ENCODE data around the gene RAB41. TPM values are rescaled to one million over a fixed set of nuclear protein-coding genes. Genes with fewer than 3 reads are reported as not detected.
A peak's percentile ranks its signal among the peaks of the same experiment; 100 is the strongest.

RAB41 gene
- total and polyA plus RNA-seq, 2 of the 13 experiments (the other 11 are each of a cell fraction or from before 2014, with no cell fraction given), result not detected

GRCh38 chrX:70289793-70290770 is 8.1 kb downstream of the RAB41 start, which contains the start of the genes KIF4A and PDZD11 (continued):
- TF ChIP-seq DBP (CRISPR knock-in tag; IDR thresholded peaks at IDR 0.05; ENCODE audit: not compliant biosample characterization), result no peak
- no peak for TF ChIP-seq ZNF609 (CRISPR knock-in tag; IDR thresholded peaks at IDR 0.05; ENCODE audit: borderline replicate concordance)
- no peak for TF ChIP-seq ZNF292 (CRISPR knock-in tag; IDR thresholded peaks at IDR 0.05; ENCODE audit: borderline replicate concordance, low read depth)
- TF ChIP-seq ZNF766 (CRISPR knock-in tag; IDR thresholded peaks at IDR 0.05; ENCODE audit: borderline replicate concordance), result no peak
- peak; percentile 40; the same call in 1 of the 2 replicates for TF ChIP-seq DRAP1 (CRISPR knock-in tag; IDR thresholded peaks at IDR 0.05)
- 0 out of 2 replicates have a peak, but pooled peaks have one; percentile 13 for TF ChIP-seq SNAPC2 (CRISPR knock-in tag; IDR thresholded peaks at IDR 0.05)
- no peak for TF ChIP-seq RXRA (CRISPR knock-in tag; IDR thresholded peaks at IDR 0.05)
- no peak for TF ChIP-seq GATAD2A (CRISPR knock-in tag; IDR thresholded peaks at IDR 0.05)
- no peak for TF ChIP-seq ELF4 (CRISPR knock-in tag; IDR thresholded peaks at IDR 0.05; ENCODE audit: borderline replicate concordance)
- TF ChIP-seq SIN3A (IDR thresholded peaks at IDR 0.05; ENCODE audit: borderline replicate concordance, low read depth, low read length), result peak; percentile 97; the same call in 1 of the 2 replicates
- TF ChIP-seq, protein P1, sequence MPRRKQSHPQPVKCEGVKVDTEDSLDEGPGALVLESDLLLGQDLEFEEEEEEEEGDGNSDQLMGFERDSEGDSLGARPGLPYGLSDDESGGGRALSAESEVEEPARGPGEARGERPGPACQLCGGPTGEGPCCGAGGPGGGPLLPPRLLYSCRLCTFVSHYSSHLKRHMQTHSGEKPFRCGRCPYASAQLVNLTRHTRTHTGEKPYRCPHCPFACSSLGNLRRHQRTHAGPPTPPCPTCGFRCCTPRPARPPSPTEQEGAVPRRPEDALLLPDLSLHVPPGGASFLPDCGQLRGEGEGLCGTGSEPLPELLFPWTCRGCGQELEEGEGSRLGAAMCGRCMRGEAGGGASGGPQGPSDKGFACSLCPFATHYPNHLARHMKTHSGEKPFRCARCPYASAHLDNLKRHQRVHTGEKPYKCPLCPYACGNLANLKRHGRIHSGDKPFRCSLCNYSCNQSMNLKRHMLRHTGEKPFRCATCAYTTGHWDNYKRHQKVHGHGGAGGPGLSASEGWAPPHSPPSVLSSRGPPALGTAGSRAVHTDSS (CRISPR knock-in tag; conservative IDR thresholded peaks at IDR 0.05), result no peak
- TF ChIP-seq KLF9 (CRISPR knock-in tag; IDR thresholded peaks at IDR 0.05; ENCODE audit: low read depth), result no peak
- TF ChIP-seq, protein P2, sequence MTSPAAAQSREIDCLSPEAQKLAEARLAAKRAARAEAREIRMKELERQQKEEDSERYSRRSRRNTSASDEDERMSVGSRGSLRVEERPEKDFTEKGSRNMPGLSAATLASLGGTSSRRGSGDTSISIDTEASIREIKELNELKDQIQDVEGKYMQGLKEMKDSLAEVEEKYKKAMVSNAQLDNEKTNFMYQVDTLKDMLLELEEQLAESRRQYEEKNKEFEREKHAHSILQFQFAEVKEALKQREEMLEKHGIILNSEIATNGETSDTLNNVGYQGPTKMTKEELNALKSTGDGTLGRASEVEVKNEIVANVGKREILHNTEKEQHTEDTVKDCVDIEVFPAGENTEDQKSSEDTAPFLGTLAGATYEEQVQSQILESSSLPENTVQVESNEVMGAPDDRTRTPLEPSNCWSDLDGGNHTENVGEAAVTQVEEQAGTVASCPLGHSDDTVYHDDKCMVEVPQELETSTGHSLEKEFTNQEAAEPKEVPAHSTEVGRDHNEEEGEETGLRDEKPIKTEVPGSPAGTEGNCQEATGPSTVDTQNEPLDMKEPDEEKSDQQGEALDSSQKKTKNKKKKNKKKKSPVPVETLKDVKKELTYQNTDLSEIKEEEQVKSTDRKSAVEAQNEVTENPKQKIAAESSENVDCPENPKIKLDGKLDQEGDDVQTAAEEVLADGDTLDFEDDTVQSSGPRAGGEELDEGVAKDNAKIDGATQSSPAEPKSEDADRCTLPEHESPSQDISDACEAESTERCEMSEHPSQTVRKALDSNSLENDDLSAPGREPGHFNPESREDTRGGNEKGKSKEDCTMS (CRISPR knock-in tag; conservative IDR thresholded peaks at IDR 0.05), result no peak
- TF ChIP-seq ARNTL (CRISPR knock-in tag; IDR thresholded peaks at IDR 0.05), result no peak
- no peak for TF ChIP-seq ZFP36L2 (CRISPR knock-in tag; IDR thresholded peaks at IDR 0.05)
- TF ChIP-seq, protein P3, sequence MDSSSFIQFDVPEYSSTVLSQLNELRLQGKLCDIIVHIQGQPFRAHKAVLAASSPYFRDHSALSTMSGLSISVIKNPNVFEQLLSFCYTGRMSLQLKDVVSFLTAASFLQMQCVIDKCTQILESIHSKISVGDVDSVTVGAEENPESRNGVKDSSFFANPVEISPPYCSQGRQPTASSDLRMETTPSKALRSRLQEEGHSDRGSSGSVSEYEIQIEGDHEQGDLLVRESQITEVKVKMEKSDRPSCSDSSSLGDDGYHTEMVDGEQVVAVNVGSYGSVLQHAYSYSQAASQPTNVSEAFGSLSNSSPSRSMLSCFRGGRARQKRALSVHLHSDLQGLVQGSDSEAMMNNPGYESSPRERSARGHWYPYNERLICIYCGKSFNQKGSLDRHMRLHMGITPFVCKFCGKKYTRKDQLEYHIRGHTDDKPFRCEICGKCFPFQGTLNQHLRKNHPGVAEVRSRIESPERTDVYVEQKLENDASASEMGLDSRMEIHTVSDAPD (CRISPR knock-in tag; IDR thresholded peaks at IDR 0.05), result no peak
